Effector CD8-positive, alpha-beta T cell (primary cell): ENCODE data around the gene GNAQ.
"Not testable (repeated sequence)": the region's sequence is repeated elsewhere in the genome, so short reads cannot be mapped to it uniquely, and the experiment has no call there.

Experiments used
- DNase-seq: peaks from one replicate; lab custom pipeline; 2025; lab: John Stamatoyannopoulos, UW

The GNAQ gene

GRCh38 chr9:77877976-77878375 lies 153.6 kb downstream of the GNAQ start:
- DNase-seq = no peak

- no peak for DNase-seq
These were observed 155.0 kb downstream of the GNAQ start for GRCh38 chr9:77876590-77876989.

- no peak for DNase-seq
These were observed 155.5 kb downstream of the GNAQ start for GRCh38 chr9:77876091-77876490.

GRCh38 chr9:77872863-77873262 lies 158.7 kb downstream of the GNAQ start:
- DNase-seq = no peak

- no peak for DNase-seq
These were observed 159.4 kb downstream of the GNAQ start for GRCh38 chr9:77872177-77872576.

GRCh38 chr9:77871483-77871882 lies 160.1 kb downstream of the GNAQ start:
- DNase-seq = no peak

- DNase-seq = no peak
These were observed 164.7 kb downstream of the GNAQ start for GRCh38 chr9:77866878-77867277.

GRCh38 chr9:77865385-77866047 lies 166.1 kb downstream of the GNAQ start:
- DNase-seq = no peak

- no peak for DNase-seq
These were observed 167.3 kb downstream of the GNAQ start for GRCh38 chr9:77864211-77864889.

GRCh38 chr9:77863638-77864037 lies 168.0 kb downstream of the GNAQ start:
- DNase-seq = not testable (repeated sequence)

- not testable (repeated sequence) for DNase-seq
These were observed 170.7 kb downstream of the GNAQ start for GRCh38 chr9:77860953-77861352.

GRCh38 chr9:77857513-77858259 lies 173.9 kb downstream of the GNAQ start:
- DNase-seq = no peak

- no peak for DNase-seq
These were observed 175.0 kb downstream of the GNAQ start for GRCh38 chr9:77856615-77857014.

- no peak for DNase-seq
These were observed 176.7 kb downstream of the GNAQ start for GRCh38 chr9:77854916-77855311.

- no peak for DNase-seq
These were observed 177.2 kb downstream of the GNAQ start for GRCh38 chr9:77854258-77854915.

GRCh38 chr9:77853716-77854115 lies 177.9 kb downstream of the GNAQ start:
- no peak for DNase-seq

- DNase-seq = no peak
These were observed 179.6 kb downstream of the GNAQ start for GRCh38 chr9:77851882-77852595.

GRCh38 chr9:77848897-77849296 lies 182.7 kb downstream of the GNAQ start:
- no peak for DNase-seq

GRCh38 chr9:77848404-77848803 lies 183.2 kb downstream of the GNAQ start:
- no peak for DNase-seq

- no peak for DNase-seq
These were observed 184.0 kb downstream of the GNAQ start for GRCh38 chr9:77847626-77848025.

- DNase-seq = no peak
These were observed 184.5 kb downstream of the GNAQ start for GRCh38 chr9:77847059-77847499.

GRCh38 chr9:77844415-77844814 lies 187.2 kb downstream of the GNAQ start:
- no peak for DNase-seq
